ENCODE measurements around the gene SPATA19.

DNA sequence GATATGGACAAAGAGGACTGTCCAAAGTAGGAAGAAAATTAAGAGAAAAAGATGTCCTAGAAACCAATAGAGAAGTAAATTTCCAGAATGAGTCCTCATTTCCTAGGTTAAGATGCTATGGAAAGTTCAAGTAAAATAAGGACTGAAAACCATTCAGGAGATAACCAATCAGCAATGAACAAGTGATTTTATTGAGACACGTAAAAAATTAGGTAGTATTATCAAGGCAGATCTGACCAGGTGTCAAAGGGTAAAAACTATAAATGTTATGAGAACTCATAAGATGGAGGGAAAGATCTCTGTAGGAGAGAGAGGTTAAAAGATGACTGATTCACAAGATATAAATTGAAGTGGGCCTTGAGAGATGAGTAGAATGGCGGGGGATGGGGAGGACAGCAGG, 50.2 kb downstream of the SPATA19 start:
- TF ChIP-seq EZH2phosphoT487 (IDR thresholded peaks at IDR 0.05; ENCODE audit: borderline replicate concordance, low read depth, low read length), result no peak
- TF ChIP-seq, protein P1, sequence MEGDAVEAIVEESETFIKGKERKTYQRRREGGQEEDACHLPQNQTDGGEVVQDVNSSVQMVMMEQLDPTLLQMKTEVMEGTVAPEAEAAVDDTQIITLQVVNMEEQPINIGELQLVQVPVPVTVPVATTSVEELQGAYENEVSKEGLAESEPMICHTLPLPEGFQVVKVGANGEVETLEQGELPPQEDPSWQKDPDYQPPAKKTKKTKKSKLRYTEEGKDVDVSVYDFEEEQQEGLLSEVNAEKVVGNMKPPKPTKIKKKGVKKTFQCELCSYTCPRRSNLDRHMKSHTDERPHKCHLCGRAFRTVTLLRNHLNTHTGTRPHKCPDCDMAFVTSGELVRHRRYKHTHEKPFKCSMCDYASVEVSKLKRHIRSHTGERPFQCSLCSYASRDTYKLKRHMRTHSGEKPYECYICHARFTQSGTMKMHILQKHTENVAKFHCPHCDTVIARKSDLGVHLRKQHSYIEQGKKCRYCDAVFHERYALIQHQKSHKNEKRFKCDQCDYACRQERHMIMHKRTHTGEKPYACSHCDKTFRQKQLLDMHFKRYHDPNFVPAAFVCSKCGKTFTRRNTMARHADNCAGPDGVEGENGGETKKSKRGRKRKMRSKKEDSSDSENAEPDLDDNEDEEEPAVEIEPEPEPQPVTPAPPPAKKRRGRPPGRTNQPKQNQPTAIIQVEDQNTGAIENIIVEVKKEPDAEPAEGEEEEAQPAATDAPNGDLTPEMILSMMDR (conservative IDR thresholded peaks at IDR 0.05; ENCODE audit: low read length), result no peak
